SH-SY5Y (cell line): ENCODE measurements around the gene CHD6.

ENCODE experiments used
- GATA2 ChIP-seq: IDR thresholded peaks from 2 replicates; pipeline ENCODE4 v1.6.1; 2011; ENCODE audit warnings: mild to moderate bottlenecking, low read depth, low read length
- GATA3 ChIP-seq: IDR thresholded peaks from 2 replicates; pipeline ENCODE4 v1.6.1; 2011; ENCODE audit warnings: low read depth, mild to moderate bottlenecking, low read length, moderate library complexity

- TF ChIP-seq GATA2 = no peak
- TF ChIP-seq GATA3 = no peak
Observed at GRCh38 chr20:41627611-41628244, 9.6 kb upstream of the CHD6 start.
